ENCODE measurements around the gene CAV1.

DNA sequence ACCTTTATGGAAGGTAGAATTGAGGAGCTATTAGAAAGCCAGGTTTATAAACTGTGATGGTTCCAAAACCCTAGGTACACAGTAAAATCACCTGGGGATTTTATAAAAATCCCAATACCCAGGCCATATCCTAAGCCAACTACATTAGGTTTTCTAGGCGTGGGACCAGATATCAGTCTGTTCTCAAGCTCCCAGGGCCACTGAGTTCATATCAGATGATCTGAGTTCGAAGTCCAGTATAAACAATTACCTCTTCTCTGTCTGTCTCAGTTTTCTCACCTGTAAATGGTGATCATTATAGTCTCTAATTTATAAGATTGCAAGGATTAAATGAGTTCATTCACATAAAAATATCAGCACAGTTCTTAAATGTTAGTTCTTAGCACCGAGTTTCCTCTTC, 60.6 kb downstream of the CAV1 start:
- TF ChIP-seq EZH2 (IDR thresholded peaks at IDR 0.05) (no peak), POLR2AphosphoS5 (IDR thresholded peaks at IDR 0.05; ENCODE audit: borderline replicate concordance, low read depth, low read length) (no peak), FOXP2 (optimal IDR thresholded peaks at IDR 0.05; ENCODE audit: control extremely low read depth, extremely low read length, insufficient read depth) (no peak)
